Glutamatergic neuron (in vitro differentiated cells): Measurements from ENCODE around the gene TCF12. TPM values are rescaled to one million over a fixed set of nuclear protein-coding genes. Genes with fewer than 3 reads are reported as not detected.
A peak's percentile ranks its signal among the peaks of the same experiment; 100 is the strongest.

Source experiments
- DNase-seq: peaks from one replicate; pipeline ENCODE4 v3.0.0; 2022
- H3K27ac Mint-ChIP-seq: one replicate; pipeline ENCODE4 v1.8.0; 2020; ENCODE audit warnings: mild to moderate bottlenecking, mixed read lengths, inconsistent platforms; ENCODE audit not compliant: unreplicated experiment
- H3K27me3 Mint-ChIP-seq: one replicate; pipeline ENCODE4 v1.8.0; 2020; ENCODE audit warnings: mild to moderate bottlenecking, moderate library complexity, mixed read lengths, inconsistent platforms; ENCODE audit not compliant: unreplicated experiment
- H3K36me3 Mint-ChIP-seq: one replicate; pipeline ENCODE4 v1.8.0; 2020; ENCODE audit warnings: mild to moderate bottlenecking, mixed read lengths, inconsistent platforms; ENCODE audit not compliant: unreplicated experiment
- H3K4me1 Mint-ChIP-seq: one replicate; pipeline ENCODE4 v1.8.0; 2020; ENCODE audit warnings: mild to moderate bottlenecking, low read depth, mixed read lengths, inconsistent platforms; ENCODE audit not compliant: unreplicated experiment
- H3K4me3 Mint-ChIP-seq: one replicate; pipeline ENCODE4 v1.8.0; 2020; ENCODE audit warnings: mild to moderate bottlenecking, mixed read lengths, inconsistent platforms; ENCODE audit not compliant: unreplicated experiment
- H3K9me3 Mint-ChIP-seq: one replicate; pipeline ENCODE4 v1.8.0; 2020; ENCODE audit warnings: mild to moderate bottlenecking, moderate library complexity, mixed read lengths, inconsistent platforms; ENCODE audit not compliant: unreplicated experiment
- total RNA-seq: library from RNA; stranded (reverse); fragmentation: NEBNext Ultra II Directional; extraction: Animal tissue kit (Norgen Biotek cat#: 25700); gene quantifications from one replicate; pipeline ENCODE4 v1.2.1, GENCODE V29; 2021; ENCODE audit not compliant: unreplicated experiment
- TF ChIP-seq, protein P1 (sequence below): fragments of 200-600 bp; sonication (generic); IDR thresholded peaks from one replicate; pipeline ENCODE4 v1.5.0; 2021; ENCODE audit not compliant: partially characterized antibody, unreplicated experiment

TCF12 gene
- total RNA-seq, 1 donor from 2014 or later: 140 TPM

DNA sequence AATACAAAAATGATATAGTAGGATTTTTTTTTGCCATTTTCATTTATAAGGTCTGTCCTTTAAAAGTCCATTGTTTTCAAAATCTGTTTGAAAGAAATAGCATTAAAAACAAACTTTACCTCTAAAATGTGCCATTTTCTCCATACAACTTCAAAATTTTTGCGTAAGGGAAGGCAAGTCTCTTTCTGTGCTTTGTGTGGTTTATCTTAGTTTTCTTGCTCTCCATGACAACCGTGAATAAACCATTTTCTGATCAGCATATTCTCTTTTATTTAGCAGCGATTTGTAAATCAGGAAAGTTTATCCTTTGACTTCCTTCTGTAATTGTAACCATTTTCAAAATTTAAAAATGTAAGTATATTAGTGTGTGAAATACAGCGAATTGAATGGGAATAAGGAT is 310.0 kb downstream of the TCF12 start:
- Mint-ChIP-seq H3K36me3 (no peaks in the 10 kb centered on the region), H3K4me3 (no peak overlapping the region), H3K9me3 (no peaks in the 10 kb centered on the region), H3K27me3 (peaks cover 2% of the 10 kb centered on the region), H3K27ac (no peak overlapping the region), H3K4me1 (peaks cover 23% of the 10 kb centered on the region)
- DNase-seq: no peak
- TF ChIP-seq, protein P1, sequence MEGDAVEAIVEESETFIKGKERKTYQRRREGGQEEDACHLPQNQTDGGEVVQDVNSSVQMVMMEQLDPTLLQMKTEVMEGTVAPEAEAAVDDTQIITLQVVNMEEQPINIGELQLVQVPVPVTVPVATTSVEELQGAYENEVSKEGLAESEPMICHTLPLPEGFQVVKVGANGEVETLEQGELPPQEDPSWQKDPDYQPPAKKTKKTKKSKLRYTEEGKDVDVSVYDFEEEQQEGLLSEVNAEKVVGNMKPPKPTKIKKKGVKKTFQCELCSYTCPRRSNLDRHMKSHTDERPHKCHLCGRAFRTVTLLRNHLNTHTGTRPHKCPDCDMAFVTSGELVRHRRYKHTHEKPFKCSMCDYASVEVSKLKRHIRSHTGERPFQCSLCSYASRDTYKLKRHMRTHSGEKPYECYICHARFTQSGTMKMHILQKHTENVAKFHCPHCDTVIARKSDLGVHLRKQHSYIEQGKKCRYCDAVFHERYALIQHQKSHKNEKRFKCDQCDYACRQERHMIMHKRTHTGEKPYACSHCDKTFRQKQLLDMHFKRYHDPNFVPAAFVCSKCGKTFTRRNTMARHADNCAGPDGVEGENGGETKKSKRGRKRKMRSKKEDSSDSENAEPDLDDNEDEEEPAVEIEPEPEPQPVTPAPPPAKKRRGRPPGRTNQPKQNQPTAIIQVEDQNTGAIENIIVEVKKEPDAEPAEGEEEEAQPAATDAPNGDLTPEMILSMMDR: no peak

DNA sequence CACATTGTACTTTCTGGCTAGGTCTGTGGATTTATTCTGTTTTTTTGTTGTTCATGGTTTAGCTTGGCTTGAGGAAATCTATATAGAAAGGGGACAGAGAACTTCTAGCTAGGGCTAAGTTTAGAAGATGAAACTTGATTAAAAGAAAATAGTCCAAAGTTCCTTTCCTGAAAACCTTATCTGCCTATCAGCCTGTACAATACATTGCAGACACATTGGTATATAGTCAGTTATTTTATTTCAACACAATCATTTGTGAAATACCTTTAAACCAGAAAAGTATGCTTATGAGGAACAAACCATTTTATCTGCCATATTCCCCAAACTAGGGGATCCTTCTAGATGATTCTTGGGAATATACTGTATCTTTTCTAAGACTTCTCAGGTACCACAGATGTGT is 310.6 kb downstream of the TCF12 start:
- H3K4me1 Mint-ChIP-seq: peaks cover 25% of the 10 kb centered on the region
- TF ChIP-seq, protein P1: no peak
- H3K27ac Mint-ChIP-seq: no peak overlapping the region
- no peak overlapping the region for H3K4me3 Mint-ChIP-seq
- H3K9me3 Mint-ChIP-seq: no peaks in the 10 kb centered on the region
- no peak for DNase-seq
- no peaks in the 10 kb centered on the region for H3K36me3 Mint-ChIP-seq
- peaks cover 2% of the 10 kb centered on the region for H3K27me3 Mint-ChIP-seq

DNA sequence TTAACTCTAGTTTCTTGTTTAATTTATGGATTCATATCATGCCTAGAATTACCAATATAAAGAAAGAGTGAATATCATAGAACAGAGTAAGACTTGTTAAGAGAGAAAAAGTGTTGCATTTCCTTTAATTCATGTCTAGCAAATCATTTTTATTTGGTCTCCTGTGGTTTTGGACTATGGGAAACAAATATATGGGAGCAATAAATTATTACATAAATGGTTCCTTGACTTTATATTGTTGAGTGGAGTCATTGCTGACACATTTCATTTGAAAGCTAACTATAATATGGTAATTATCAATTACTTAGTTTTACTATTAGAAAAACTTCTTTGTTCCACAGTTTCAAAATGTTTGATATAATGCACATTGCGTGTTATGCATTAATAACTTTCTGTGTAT is 313.1 kb downstream of the TCF12 start:
- no peak overlapping the region for H3K4me3 Mint-ChIP-seq
- H3K27me3 Mint-ChIP-seq: peaks cover 2% of the 10 kb centered on the region
- no peak for DNase-seq
- H3K36me3 Mint-ChIP-seq: no peaks in the 10 kb centered on the region
- H3K9me3 Mint-ChIP-seq: peaks cover 4% of the 10 kb centered on the region
- H3K4me1 Mint-ChIP-seq: peaks cover 31% of the 10 kb centered on the region
- H3K27ac Mint-ChIP-seq: no peak overlapping the region
- TF ChIP-seq, protein P1: no peak

DNA sequence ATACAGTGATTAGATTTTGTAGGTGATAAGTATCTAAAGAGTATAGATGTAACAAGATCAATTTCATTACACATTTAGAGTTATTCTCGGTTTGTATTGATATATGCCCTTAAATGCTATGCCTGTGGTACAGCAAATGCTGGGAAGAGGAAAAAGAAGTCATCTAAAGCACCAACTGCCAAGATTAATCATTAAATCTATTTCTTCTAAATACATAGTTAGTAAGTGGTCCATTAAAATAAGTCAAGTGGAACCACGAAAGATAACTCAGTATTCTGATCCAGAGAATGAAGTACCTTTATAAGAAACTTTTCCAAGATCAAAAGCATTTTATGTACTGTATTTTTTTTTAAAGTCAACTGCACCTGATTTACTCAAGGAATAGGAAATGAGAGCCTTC is 315.7 kb downstream of the TCF12 start:
- peaks cover 32% of the 10 kb centered on the region for H3K4me1 Mint-ChIP-seq
- TF ChIP-seq, protein P1: no peak
- H3K4me3 Mint-ChIP-seq: peak overlapping the region; percentile 59
- no peak for DNase-seq
- H3K27me3 Mint-ChIP-seq: peaks cover 2% of the 10 kb centered on the region
- peak overlapping the region; percentile 55 for H3K27ac Mint-ChIP-seq
- peaks cover 5% of the 10 kb centered on the region for H3K9me3 Mint-ChIP-seq
- H3K36me3 Mint-ChIP-seq: peaks cover 4% of the 10 kb centered on the region

DNA sequence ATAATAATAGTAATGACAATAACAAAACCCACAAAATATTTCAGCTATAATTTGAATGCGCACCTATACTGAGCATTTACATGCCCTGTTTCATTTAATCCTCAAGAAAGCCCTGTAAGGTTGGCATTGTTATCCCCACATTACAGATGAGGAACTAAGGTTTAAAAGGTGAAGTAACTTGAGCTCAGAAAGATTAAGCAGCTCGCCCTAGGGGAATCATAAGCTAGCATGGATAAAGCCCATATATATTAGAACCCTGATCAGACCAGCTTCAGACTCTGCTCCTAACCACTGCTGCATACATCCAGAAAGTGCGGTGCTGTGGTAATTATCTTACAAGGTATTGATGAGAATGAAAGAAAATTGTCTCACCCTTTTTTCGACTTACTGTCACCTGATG is 316.7 kb downstream of the TCF12 start:
- Mint-ChIP-seq H3K9me3 (peaks cover 5% of the 10 kb centered on the region), H3K27me3 (peaks cover 2% of the 10 kb centered on the region), H3K4me1 (peaks cover 39% of the 10 kb centered on the region), H3K27ac (peak overlapping the region; percentile 29), H3K36me3 (peaks cover 4% of the 10 kb centered on the region), H3K4me3 (no peak overlapping the region)
- TF ChIP-seq, protein P1: no peak
- DNase-seq: no peak
